GM21381 (cell line): ENCODE data around the gene TOX2.

Source experiments
- ATAC-seq: cut with Tn5 transposase; IDR thresholded peaks from one replicate; pipeline ENCODE4 v1.9.1; 2021; ENCODE audit warnings: mild to moderate bottlenecking, moderate library complexity; ENCODE audit not compliant: unreplicated experiment

TOX2 gene

GRCh38 chr20:44092551-44093248, 178.0 kb downstream of the TOX2 start:
- ATAC-seq, result no peak

GRCh38 chr20:44093249-44093582, 178.6 kb downstream of the TOX2 start:
- no peak for ATAC-seq

GRCh38 chr20:44095831-44096230, 181.2 kb downstream of the TOX2 start:
- ATAC-seq, result no peak

- ATAC-seq, result no peak
Observed at GRCh38 chr20:44097521-44098255, 183.0 kb downstream of the TOX2 start.

- ATAC-seq, result no peak
Observed at GRCh38 chr20:44098256-44098630, 183.6 kb downstream of the TOX2 start.

GRCh38 chr20:44098657-44099056, 184.0 kb downstream of the TOX2 start:
- no peak for ATAC-seq

GRCh38 chr20:44099832-44100231, 185.2 kb downstream of the TOX2 start:
- ATAC-seq, result no peak

GRCh38 chr20:44102582-44102981, 187.9 kb downstream of the TOX2 start:
- no peak for ATAC-seq

GRCh38 chr20:44104798-44105517, 190.3 kb downstream of the TOX2 start:
- no peak for ATAC-seq

- ATAC-seq, result no peak
Observed at GRCh38 chr20:44106615-44107014, 192.0 kb downstream of the TOX2 start.

GRCh38 chr20:44109951-44110361, 195.3 kb downstream of the TOX2 start:
- ATAC-seq, result no peak

GRCh38 chr20:44110816-44111568, 196.3 kb downstream of the TOX2 start:
- ATAC-seq, result no peak

GRCh38 chr20:44111712-44112335, 197.2 kb downstream of the TOX2 start:
- no peak for ATAC-seq

- ATAC-seq, result no peak
Observed at GRCh38 chr20:44112456-44112855, 197.8 kb downstream of the TOX2 start.

GRCh38 chr20:44112889-44113617, 198.4 kb downstream of the TOX2 start:
- ATAC-seq, result no peak

- ATAC-seq, result no peak
Observed at GRCh38 chr20:44113618-44114376, 199.1 kb downstream of the TOX2 start.

- ATAC-seq, result no peak
Observed at GRCh38 chr20:44115181-44115580, 200.5 kb downstream of the TOX2 start.

GRCh38 chr20:44115762-44116644, 201.4 kb downstream of the TOX2 start:
- ATAC-seq, result no peak
